Stimulated activated CD8-positive, alpha-beta memory T cell treated with anti-CD3 and anti-CD28 coated beads, Interleukin-7, amount 100 ng/mL, for 24 hours (primary cell): ENCODE results near the gene PNKD.

Source experiments
- DNase-seq: peaks from one replicate; pipeline ENCODE4 v3.0.0-alpha.2; 2020; ENCODE audit warnings: low read depth

The PNKD gene

GRCh38 chr2:218269900-218270720 lies at the start of gene PNKD, which contains the start of gene AAMP:
PNKD (plus strand) TSS chr2:218270519; CDS start chr2:218270536, 17 bp downstream.
AAMP (minus strand) TSS chr2:218270137; CDS start chr2:218270086, 51 bp downstream.
- DNase-seq, result peak; percentile 100

- DNase-seq, result no peak
Measured at GRCh38 chr2:218221000-218221399, 49.3 kb upstream of the PNKD start.

GRCh38 chr2:218223046-218223445 lies 47.3 kb upstream of the PNKD start:
- DNase-seq, result no peak

- DNase-seq, result no peak
Measured at GRCh38 chr2:218224186-218224585, 46.1 kb upstream of the PNKD start.

- no peak for DNase-seq
Measured at GRCh38 chr2:218226903-218227302, 43.4 kb upstream of the PNKD start.

GRCh38 chr2:218228366-218229090 lies 41.8 kb upstream of the PNKD start:
- DNase-seq, result no peak

- DNase-seq, result no peak
Measured at GRCh38 chr2:218229239-218229638, 41.1 kb upstream of the PNKD start.

GRCh38 chr2:218229851-218230250 lies 40.5 kb upstream of the PNKD start:
- no peak for DNase-seq

GRCh38 chr2:218230882-218231281 lies 39.4 kb upstream of the PNKD start:
- no peak for DNase-seq

- no peak for DNase-seq
Measured at GRCh38 chr2:218233543-218233942, 36.8 kb upstream of the PNKD start.

GRCh38 chr2:218234521-218234920 lies 35.8 kb upstream of the PNKD start:
- DNase-seq, result no peak

GRCh38 chr2:218235017-218235416 lies 35.3 kb upstream of the PNKD start:
- no peak for DNase-seq

GRCh38 chr2:218236829-218237228 lies 33.5 kb upstream of the PNKD start:
- no peak for DNase-seq

GRCh38 chr2:218238887-218239286 lies 31.4 kb upstream of the PNKD start:
- DNase-seq, result no peak

- DNase-seq, result no peak
Measured at GRCh38 chr2:218244204-218244603, 26.1 kb upstream of the PNKD start.

- DNase-seq, result no peak
Measured at GRCh38 chr2:218244665-218245064, 25.7 kb upstream of the PNKD start.

GRCh38 chr2:218245214-218245613 lies 25.1 kb upstream of the PNKD start:
- DNase-seq, result no peak

- no peak for DNase-seq
Measured at GRCh38 chr2:218249691-218250090, 20.6 kb upstream of the PNKD start.

- DNase-seq, result no peak
Measured at GRCh38 chr2:218252509-218253231, 17.6 kb upstream of the PNKD start.

GRCh38 chr2:218253232-218253625 lies 17.1 kb upstream of the PNKD start:
- no peak for DNase-seq

GRCh38 chr2:218255446-218255845 lies 14.9 kb upstream of the PNKD start:
- no peak for DNase-seq

GRCh38 chr2:218256612-218257350 lies 13.5 kb upstream of the PNKD start:
- no peak for DNase-seq
